T-helper 1 cell treated with Interleukin-12 subunit alpha and Interleukin-12 subunit beta and Interleukin-4 antibody, amounts not matched to agents 30 μg/mL and 1 μg/mL, for 36 hours (primary cell): ENCODE data around the gene PDE3B.
A peak's percentile ranks its signal among the peaks of the same experiment; 100 is the strongest.

ENCODE experiments used
- H3K27ac Mint-ChIP-seq: one replicate; pipeline ENCODE4 v1.8.0; 2021; ENCODE audit warnings: mild to moderate bottlenecking, mixed read lengths
- H3K27me3 Mint-ChIP-seq: one replicate; pipeline ENCODE4 v1.8.0; 2021; ENCODE audit warnings: low read depth, mixed read lengths
- H3K36me3 Mint-ChIP-seq: one replicate; pipeline ENCODE4 v1.8.0; 2021; ENCODE audit warnings: low read depth, mixed read lengths
- H3K4me1 Mint-ChIP-seq: one replicate; pipeline ENCODE4 v1.8.0; 2021; ENCODE audit warnings: low read depth, mixed read lengths
- H3K4me3 Mint-ChIP-seq: one replicate; pipeline ENCODE4 v1.8.0; 2021; ENCODE audit warnings: mild to moderate bottlenecking, moderate library complexity, mixed read lengths
- H3K9me3 Mint-ChIP-seq: one replicate; pipeline ENCODE4 v1.8.0; 2021; ENCODE audit warnings: mixed read lengths

The PDE3B gene

DNA sequence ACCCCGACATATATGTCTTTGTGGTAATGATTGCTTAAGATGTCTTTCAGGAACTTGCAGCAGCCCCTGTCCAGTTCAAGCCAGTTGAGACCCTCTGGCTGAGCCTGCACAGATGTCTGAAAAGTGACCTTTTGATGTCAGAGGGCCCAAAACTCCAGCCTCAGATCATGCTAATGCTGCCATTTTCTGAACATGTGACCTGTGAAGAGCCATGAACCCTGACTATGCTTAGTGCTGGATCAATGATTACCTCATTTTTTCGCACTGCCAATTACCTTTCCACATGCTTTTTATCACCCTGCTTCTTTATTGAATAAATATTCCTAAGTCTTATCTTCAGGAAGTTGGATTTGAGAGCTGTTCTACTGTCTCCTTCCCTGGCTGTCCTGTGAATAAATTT, 255.3 kb downstream of the PDE3B start:
- Mint-ChIP-seq H3K36me3 (peaks cover 5% of the 10 kb centered on the region), H3K9me3 (no peaks in the 10 kb centered on the region), H3K27ac (no peak overlapping the region), H3K4me3 (no peak overlapping the region), H3K27me3 (no peaks in the 10 kb centered on the region), H3K4me1 (peaks cover 26% of the 10 kb centered on the region)

DNA sequence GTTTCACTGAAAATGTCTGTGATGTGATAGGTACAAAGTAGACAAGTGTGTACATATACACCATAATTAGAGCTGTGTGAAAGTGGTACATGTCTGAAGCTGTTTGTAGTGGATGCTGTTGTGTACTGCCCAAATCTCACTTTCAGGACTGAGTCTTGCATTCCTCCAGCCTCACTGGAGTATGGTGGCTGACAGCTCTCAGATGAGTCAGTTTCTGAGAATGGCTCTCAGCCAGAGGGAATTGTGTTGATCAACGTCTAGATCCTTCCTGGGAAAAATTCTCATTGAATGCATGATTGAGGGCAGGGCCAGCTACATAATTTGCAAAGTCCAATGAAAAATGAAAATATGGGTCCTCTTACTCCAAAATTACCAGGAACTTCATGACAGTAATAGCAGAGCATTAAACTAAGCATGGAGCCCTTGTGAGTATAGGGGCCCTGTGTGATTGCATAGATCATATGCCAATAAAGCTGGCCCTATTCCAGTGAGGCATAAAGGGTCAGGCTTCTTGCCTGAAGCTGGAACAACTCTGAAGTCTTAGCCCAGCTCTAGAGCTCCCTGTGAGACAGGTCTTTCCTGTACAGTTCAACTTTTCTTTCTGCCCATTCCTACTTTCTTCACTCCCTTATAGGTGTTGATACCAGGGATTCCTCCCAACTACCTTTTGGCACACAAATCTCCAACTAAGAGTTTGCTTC, 259.2 kb downstream of the PDE3B start:
- Mint-ChIP-seq H3K36me3 (no peaks in the 10 kb centered on the region), H3K9me3 (no peaks in the 10 kb centered on the region), H3K27me3 (no peaks in the 10 kb centered on the region), H3K27ac (no peak overlapping the region), H3K4me3 (no peak overlapping the region), H3K4me1 (peaks cover 43% of the 10 kb centered on the region)

DNA sequence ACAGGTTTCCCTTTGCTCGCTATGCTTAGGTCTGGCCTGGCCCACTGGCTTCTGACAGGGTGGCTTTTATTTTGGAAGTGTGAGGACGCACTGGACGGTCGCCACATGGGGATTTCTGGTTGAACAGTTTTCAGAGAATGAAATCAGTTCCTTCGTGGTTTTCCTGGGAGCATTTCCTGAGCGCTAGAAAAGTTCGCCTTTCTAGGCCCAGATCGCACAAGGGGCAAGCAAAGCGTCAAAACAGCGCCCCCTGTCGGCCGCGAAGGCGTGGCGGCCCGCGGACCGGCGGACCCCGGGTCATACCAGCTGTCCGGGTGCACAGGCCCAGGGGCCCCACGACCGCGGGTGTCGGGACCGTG, 261.1 kb downstream of the PDE3B start:
- H3K4me1 Mint-ChIP-seq = peaks cover 51% of the 10 kb centered on the region
- H3K27ac Mint-ChIP-seq = peak overlapping the region; percentile 94
- peak overlapping the region; percentile 95 for H3K4me3 Mint-ChIP-seq
- no peaks in the 10 kb centered on the region for H3K36me3 Mint-ChIP-seq
- H3K9me3 Mint-ChIP-seq = no peaks in the 10 kb centered on the region
- H3K27me3 Mint-ChIP-seq = no peaks in the 10 kb centered on the region

GRCh38 chr11:14905104-14906033, 261.8 kb downstream of the PDE3B start:
- peak overlapping the region; percentile 95 for H3K4me3 Mint-ChIP-seq
- H3K27ac Mint-ChIP-seq = peak overlapping the region; percentile 94
- peaks cover 50% of the 10 kb centered on the region for H3K4me1 Mint-ChIP-seq
- no peaks in the 10 kb centered on the region for H3K36me3 Mint-ChIP-seq
- no peaks in the 10 kb centered on the region for H3K9me3 Mint-ChIP-seq
- H3K27me3 Mint-ChIP-seq = no peaks in the 10 kb centered on the region

DNA sequence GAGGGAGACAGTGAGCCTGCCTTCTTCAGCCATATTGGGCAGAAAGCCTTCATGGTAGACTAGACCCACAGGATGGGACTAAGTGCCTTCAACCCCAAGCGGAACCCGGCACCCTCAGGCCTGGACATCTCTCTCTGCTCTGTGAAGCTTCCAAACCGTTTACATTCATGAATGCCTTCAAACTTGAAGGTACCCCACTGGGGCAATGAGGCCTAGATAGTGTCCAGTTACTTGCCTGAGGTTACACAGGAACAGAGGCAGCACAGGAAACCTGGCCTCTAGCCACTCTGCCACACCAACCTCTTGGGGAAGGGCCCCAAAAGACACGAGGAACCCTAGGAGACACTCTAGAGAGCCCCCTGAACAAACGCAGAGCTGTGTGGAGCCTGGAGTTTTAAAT, 263.0 kb downstream of the PDE3B start:
- Mint-ChIP-seq H3K36me3 (peaks cover 1% of the 10 kb centered on the region), H3K9me3 (no peaks in the 10 kb centered on the region), H3K27me3 (no peaks in the 10 kb centered on the region), H3K4me3 (peak overlapping the region; percentile 95), H3K4me1 (peaks cover 50% of the 10 kb centered on the region), H3K27ac (peak overlapping the region; percentile 50)

DNA sequence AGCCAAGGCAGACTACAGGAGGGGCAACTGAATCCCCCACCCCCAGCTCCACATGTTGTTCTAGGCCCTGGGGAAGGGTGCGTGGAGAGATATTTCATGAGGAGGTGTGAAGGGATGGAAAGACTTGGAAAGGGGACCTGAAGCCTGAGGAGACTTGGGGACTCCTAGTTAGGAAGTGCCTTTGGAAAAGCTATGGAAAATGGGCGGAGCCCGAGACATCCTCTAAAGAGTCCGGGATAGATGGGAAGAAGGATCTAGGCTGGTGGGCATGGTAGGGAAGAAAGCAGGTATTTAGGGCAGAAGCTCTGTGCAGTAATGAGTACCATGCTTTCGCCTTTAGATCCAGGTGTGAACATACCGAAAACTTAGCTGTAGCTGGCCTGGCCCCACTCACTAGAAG, 263.4 kb downstream of the PDE3B start:
- H3K27ac Mint-ChIP-seq = no peak overlapping the region
- H3K9me3 Mint-ChIP-seq = no peaks in the 10 kb centered on the region
- H3K4me3 Mint-ChIP-seq = no peak overlapping the region
- no peaks in the 10 kb centered on the region for H3K27me3 Mint-ChIP-seq
- peaks cover 50% of the 10 kb centered on the region for H3K4me1 Mint-ChIP-seq
- peaks cover 1% of the 10 kb centered on the region for H3K36me3 Mint-ChIP-seq

GRCh38 chr11:14907411-14908213, 264.0 kb downstream of the PDE3B start:
- H3K27me3 Mint-ChIP-seq = no peaks in the 10 kb centered on the region
- no peak overlapping the region for H3K27ac Mint-ChIP-seq
- peak overlapping the region; percentile 8 for H3K4me3 Mint-ChIP-seq
- H3K36me3 Mint-ChIP-seq = peaks cover 1% of the 10 kb centered on the region
- peaks cover 50% of the 10 kb centered on the region for H3K4me1 Mint-ChIP-seq
- no peaks in the 10 kb centered on the region for H3K9me3 Mint-ChIP-seq

DNA sequence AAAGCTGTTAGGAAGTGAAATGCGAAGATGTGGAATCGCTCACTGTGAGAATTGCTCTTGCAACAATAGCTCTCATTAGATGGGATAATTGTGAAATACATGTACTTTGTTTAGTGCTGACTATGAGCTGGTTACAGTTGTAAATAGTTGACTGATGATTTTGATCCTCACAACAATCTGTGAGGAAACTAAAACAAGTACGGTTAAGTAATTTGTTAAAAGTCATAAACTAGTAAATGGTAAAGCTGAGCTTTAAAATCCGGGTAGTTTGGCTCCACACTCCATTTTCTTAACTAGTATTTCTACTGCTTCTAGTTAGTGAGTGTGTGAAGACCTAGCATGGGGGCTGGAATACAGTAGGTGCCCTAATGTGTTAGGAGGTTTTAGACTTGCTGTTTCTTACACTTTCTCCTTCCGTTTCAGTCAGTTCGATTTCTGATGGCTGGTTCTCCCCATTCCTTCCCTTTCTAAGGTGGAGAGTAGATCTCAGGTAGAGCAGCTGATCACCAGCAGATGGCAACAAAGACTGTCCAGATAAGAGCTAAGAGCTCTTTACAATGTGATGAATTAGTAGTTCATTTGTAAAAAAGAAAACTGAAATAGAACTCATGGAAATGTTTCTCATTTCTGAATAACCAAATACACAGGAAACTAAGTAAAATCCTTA, 264.7 kb downstream of the PDE3B start:
- H3K27ac Mint-ChIP-seq = no peak overlapping the region
- H3K4me3 Mint-ChIP-seq = peak overlapping the region; percentile 2

DNA sequence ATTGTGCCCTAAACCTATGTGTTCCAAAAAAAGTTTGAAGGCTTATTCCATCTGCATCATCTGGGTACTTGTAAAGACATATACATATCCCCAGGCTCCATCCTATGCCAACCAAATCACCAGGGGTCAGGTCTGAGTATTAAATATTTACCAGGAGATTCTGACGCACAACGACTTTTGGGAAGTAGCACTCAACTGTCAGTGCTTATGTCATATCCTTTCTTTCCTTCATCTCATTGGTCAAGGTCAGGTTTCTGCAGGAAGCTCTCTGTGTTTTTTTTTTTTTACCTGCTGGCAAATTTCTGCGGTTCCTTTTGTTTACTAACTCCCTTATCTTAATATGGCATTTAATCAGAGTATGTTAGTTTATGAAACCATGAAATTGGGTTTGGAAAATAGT, 270.9 kb downstream of the PDE3B start:
- peaks cover 38% of the 10 kb centered on the region for H3K36me3 Mint-ChIP-seq
- no peaks in the 10 kb centered on the region for H3K27me3 Mint-ChIP-seq
- peaks cover 3% of the 10 kb centered on the region for H3K4me1 Mint-ChIP-seq
- H3K27ac Mint-ChIP-seq = no peak overlapping the region
- H3K9me3 Mint-ChIP-seq = no peaks in the 10 kb centered on the region
- no peak overlapping the region for H3K4me3 Mint-ChIP-seq

More for the DNA sequence above, 264.7 kb downstream of the PDE3B start:
- Mint-ChIP-seq H3K27me3 (no peaks in the 10 kb centered on the region), H3K4me1 (peaks cover 44% of the 10 kb centered on the region), H3K36me3 (peaks cover 3% of the 10 kb centered on the region), H3K9me3 (no peaks in the 10 kb centered on the region)

GRCh38 chr11:14916403-14916802, 272.8 kb downstream of the PDE3B start:
- Mint-ChIP-seq H3K27me3 (peaks cover 4% of the 10 kb centered on the region), H3K4me1 (peaks cover 3% of the 10 kb centered on the region), H3K36me3 (peaks cover 37% of the 10 kb centered on the region), H3K9me3 (no peaks in the 10 kb centered on the region), H3K4me3 (no peak overlapping the region), H3K27ac (no peak overlapping the region)
